HTERT RPE-1 (cell line): Measurements from ENCODE around the gene MGME1.

Experiments
- in situ Hi-C: fragments of 300-500 bp; cut with MboI; formaldehyde crosslinking; loops from 4 replicates; pipeline ENCODE4 v1.14.3; 2020; ENCODE audit warnings: low sequenced_read_pairs

Gene MGME1

GRCh38 chr20:17992224-17992637 is 23.4 kb downstream of the MGME1 start:
- in situ Hi-C loops, result no loop called here

- in situ Hi-C loops, result no loop called here
Measured at GRCh38 chr20:17992847-17993513, 24.2 kb downstream of the MGME1 start.

- in situ Hi-C loops, result no loop called here
Measured at GRCh38 chr20:17993546-17993945, 24.7 kb downstream of the MGME1 start.

GRCh38 chr20:17995967-17996819 is 27.4 kb downstream of the MGME1 start:
- in situ Hi-C loops, result no loop called here

- in situ Hi-C loops, result no loop called here
Measured at GRCh38 chr20:17998446-17998845, 29.6 kb downstream of the MGME1 start.

- in situ Hi-C loops, result no loop called here
Measured at GRCh38 chr20:17999566-17999965, 30.7 kb downstream of the MGME1 start.

GRCh38 chr20:18001131-18001921 is 32.5 kb downstream of the MGME1 start:
- in situ Hi-C loops, result no loop called here

GRCh38 chr20:18003897-18004296 is 35.1 kb downstream of the MGME1 start:
- in situ Hi-C loops, result no loop called here

GRCh38 chr20:18004384-18005031 is 35.7 kb downstream of the MGME1 start:
- in situ Hi-C loops, result no loop called here

GRCh38 chr20:18005170-18005989 is 36.6 kb downstream of the MGME1 start:
- in situ Hi-C loops, result no loop called here

GRCh38 chr20:18005990-18006364 is 37.2 kb downstream of the MGME1 start:
- in situ Hi-C loops, result no loop called here

GRCh38 chr20:18006684-18007083 is 37.9 kb downstream of the MGME1 start:
- in situ Hi-C loops, result no loop called here

GRCh38 chr20:18007534-18008292 is 38.9 kb downstream of the MGME1 start:
- in situ Hi-C loops, result no loop called here

GRCh38 chr20:18009116-18009515 is 40.3 kb downstream of the MGME1 start:
- in situ Hi-C loops, result no loop called here

- in situ Hi-C loops, result no loop called here
Measured at GRCh38 chr20:18011482-18011881, 42.7 kb downstream of the MGME1 start.

- in situ Hi-C loops, result no loop called here
Measured at GRCh38 chr20:18011951-18012645, 43.3 kb downstream of the MGME1 start.

GRCh38 chr20:18012901-18013300 is 44.1 kb downstream of the MGME1 start:
- in situ Hi-C loops, result no loop called here

- in situ Hi-C loops, result no loop called here
Measured at GRCh38 chr20:18014411-18014810, 45.6 kb downstream of the MGME1 start.

GRCh38 chr20:18016772-18017171 is 48.0 kb downstream of the MGME1 start:
- in situ Hi-C loops, result no loop called here
